NT2/D1 (cell line): ENCODE measurements around the gene GPR158.

Experiments
- DNase-seq: peaks from one replicate; pipeline ENCODE4 v3.0.0-alpha.2; 2011; ENCODE audit warnings: low read depth, low spot score
- H3K27me3 ChIP-seq: 2 replicates; pipeline ENCODE4 v1.6.0; 2011; ENCODE audit warnings: mild to moderate bottlenecking; ENCODE audit not compliant: insufficient read length, insufficient read depth
- H3K36me3 ChIP-seq: 2 replicates; pipeline ENCODE4 v1.6.1; 2011; ENCODE audit warnings: mild to moderate bottlenecking, low read length, mixed read lengths; ENCODE audit not compliant: insufficient read depth, insufficient read length
- H3K4me1 ChIP-seq: 2 replicates; pipeline ENCODE4 v1.5.1; 2011; ENCODE audit not compliant: insufficient read depth, insufficient read length
- H3K4me3 ChIP-seq: 2 replicates; pipeline ENCODE4 v1.5.1; 2011; ENCODE audit warnings: low read depth; ENCODE audit not compliant: insufficient read length
- H3K9ac ChIP-seq: 2 replicates; pipeline ENCODE4 v1.6.0; 2011; ENCODE audit warnings: low read depth; ENCODE audit not compliant: insufficient read length
- H3K9me3 ChIP-seq: 2 replicates; pipeline ENCODE4 v1.5.1; 2011; ENCODE audit warnings: mild to moderate bottlenecking, low read length; ENCODE audit not compliant: insufficient read depth
- SUZ12 ChIP-seq: IDR thresholded peaks from 2 replicates; pipeline ENCODE4 v1.6.1; 2011; ENCODE audit not compliant: insufficient read length, insufficient read depth; ENCODE audit errors: extremely low read depth
- YY1 ChIP-seq: IDR thresholded peaks from 2 replicates; pipeline ENCODE4 v1.6.1; 2011; ENCODE audit not compliant: insufficient read length, insufficient read depth
- ZNF274 ChIP-seq: IDR thresholded peaks from 2 replicates; pipeline ENCODE4 v1.6.1; 2011; ENCODE audit warnings: mild to moderate bottlenecking, low read depth, low read length

GPR158 gene

DNA sequence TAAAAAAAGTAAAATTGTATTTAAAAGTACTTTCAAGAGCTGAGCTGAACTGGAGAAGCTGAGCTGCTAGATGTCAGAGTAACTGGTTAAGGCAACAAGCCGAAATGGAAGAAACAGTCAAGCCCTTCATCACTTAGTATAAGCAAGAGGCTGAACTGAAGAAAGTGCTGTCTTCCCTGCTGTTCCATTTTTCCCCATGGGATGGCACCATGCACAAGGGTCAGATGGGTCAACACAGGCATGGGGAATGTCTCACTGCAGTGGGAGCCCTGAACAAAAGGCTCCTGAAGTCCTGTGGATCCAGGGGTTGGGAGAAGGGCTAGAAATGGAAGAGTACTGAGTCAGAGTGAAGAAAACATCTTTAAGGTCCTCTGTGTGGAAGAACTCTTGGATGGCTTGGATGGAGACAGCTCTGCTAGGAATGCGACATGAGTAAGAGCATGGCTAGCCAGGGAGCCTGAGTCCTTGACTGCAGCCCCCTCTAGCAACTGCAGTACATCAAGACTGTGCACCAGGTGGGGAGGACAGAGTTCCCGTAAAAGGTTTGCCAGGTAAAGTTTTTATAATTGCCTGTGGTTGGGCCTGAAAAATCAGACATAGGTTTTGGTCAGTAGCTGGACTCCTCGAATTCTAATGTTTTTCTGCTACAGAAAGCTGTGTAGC is 348.3 kb downstream of the GPR158 start:
- TF ChIP-seq YY1 (no peak), SUZ12 (no peak), ZNF274 (no peak)
- peak; percentile 79 for DNase-seq
- Histone ChIP-seq H3K4me1 (no peaks in the 10 kb centered on the region), H3K9ac (no peak overlapping the region), H3K27me3 (no peaks in the 10 kb centered on the region), H3K9me3 (0 out of 2 replicates have a peak, but pooled peaks cover 11% of the 10 kb centered on the region), H3K36me3 (no peaks in the 10 kb centered on the region), H3K4me3 (no peak overlapping the region)

DNA sequence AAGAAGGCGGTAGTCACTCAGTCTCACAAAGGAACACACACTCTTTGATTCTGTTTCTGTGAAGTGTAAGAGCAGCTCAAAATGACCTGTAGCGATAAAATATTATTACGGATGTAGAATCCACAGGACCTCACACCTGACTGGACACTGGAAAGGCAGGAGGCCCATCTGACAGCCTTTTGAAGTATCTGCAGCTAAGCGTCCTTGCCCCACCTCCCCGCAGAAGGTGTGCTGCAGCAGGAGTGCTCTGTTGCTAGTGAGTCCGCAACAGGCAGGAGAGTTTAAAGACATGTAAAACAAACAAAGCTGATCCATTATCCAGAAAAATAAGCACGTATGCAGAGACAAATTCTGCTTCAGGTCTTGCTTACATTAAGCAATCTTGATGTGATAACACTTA is 355.5 kb downstream of the GPR158 start:
- TF ChIP-seq YY1, result no peak
- TF ChIP-seq ZNF274, result no peak
- TF ChIP-seq SUZ12, result no peak
- Histone ChIP-seq H3K4me3 (no peak overlapping the region), H3K9ac (no peak overlapping the region), H3K4me1 (no peaks in the 10 kb centered on the region), H3K27me3 (no peaks in the 10 kb centered on the region), H3K36me3 (no peaks in the 10 kb centered on the region), H3K9me3 (no peaks in the 10 kb centered on the region)
- no peak for DNase-seq

- DNase-seq, result no peak
Measured at GRCh38 chr10:25531457-25532061, 356.8 kb downstream of the GPR158 start.

GRCh38 chr10:25532213-25532612 is 357.4 kb downstream of the GPR158 start:
- no peaks in the 10 kb centered on the region for H3K27me3 ChIP-seq

More at GRCh38 chr10:25531457-25532061, 356.8 kb downstream of the GPR158 start:
- Histone ChIP-seq H3K27me3 (no peaks in the 10 kb centered on the region), H3K9me3 (no peaks in the 10 kb centered on the region), H3K4me3 (no peak overlapping the region), H3K9ac (no peak overlapping the region), H3K36me3 (no peaks in the 10 kb centered on the region), H3K4me1 (no peaks in the 10 kb centered on the region)
- no peak for TF ChIP-seq YY1
- TF ChIP-seq ZNF274, result no peak
- TF ChIP-seq SUZ12, result no peak

DNA sequence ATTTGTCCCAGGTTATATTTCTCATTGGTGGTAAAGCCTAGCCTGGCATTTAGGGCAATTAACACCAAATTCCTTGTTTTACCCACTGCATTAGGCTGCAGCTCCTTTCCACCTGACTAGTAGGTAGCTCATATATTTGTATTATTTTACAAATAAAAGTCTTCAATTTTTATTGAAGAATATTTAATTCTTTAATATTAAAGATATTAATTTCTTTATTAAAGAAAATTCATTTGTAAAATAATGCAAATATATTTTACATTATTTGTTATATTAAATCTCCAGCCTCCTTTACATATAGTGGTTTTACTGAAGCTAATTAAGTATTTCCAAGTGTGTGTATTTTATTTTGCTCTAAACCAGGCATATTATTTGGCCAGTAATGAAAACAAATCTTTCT is 361.2 kb downstream of the GPR158 start:
- no peak for DNase-seq
- Histone ChIP-seq H3K9me3 (no peaks in the 10 kb centered on the region), H3K4me1 (no peaks in the 10 kb centered on the region), H3K27me3 (no peaks in the 10 kb centered on the region), H3K9ac (no peak overlapping the region), H3K4me3 (no peak overlapping the region), H3K36me3 (no peaks in the 10 kb centered on the region)
- TF ChIP-seq YY1 (no peak), ZNF274 (no peak), SUZ12 (no peak)

More at GRCh38 chr10:25532213-25532612, 357.4 kb downstream of the GPR158 start:
- Histone ChIP-seq H3K36me3 (no peaks in the 10 kb centered on the region), H3K4me3 (no peak overlapping the region), H3K4me1 (no peaks in the 10 kb centered on the region), H3K9me3 (no peaks in the 10 kb centered on the region), H3K9ac (no peak overlapping the region)
- TF ChIP-seq ZNF274, result no peak
- TF ChIP-seq YY1, result no peak
- TF ChIP-seq SUZ12, result no peak
- no peak for DNase-seq

DNA sequence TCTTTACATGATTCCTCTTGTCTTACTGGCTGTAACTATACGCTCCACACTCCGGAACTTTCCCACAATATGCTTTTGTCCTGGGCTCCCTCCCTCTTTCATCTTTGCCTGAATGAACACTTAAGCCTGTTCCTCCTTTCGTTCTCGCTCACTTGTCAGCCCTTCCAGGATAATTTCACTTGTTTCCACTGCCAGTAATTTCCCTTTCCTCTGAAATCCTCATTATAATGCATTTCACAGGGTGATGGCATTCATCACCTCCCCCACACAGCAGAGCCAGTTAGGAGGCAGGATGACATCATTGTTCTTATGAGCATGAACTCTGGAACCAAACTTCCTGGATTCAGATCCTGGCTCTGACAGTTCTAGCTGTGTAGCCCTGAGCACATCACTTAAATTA is 372.6 kb downstream of the GPR158 start:
- Histone ChIP-seq H3K9me3 (no peaks in the 10 kb centered on the region), H3K9ac (no peak overlapping the region), H3K4me1 (no peaks in the 10 kb centered on the region), H3K4me3 (no peak overlapping the region), H3K36me3 (no peaks in the 10 kb centered on the region), H3K27me3 (no peaks in the 10 kb centered on the region)
- peak; percentile 9 for DNase-seq
- no peak for TF ChIP-seq YY1
- no peak for TF ChIP-seq SUZ12
- no peak for TF ChIP-seq ZNF274

DNA sequence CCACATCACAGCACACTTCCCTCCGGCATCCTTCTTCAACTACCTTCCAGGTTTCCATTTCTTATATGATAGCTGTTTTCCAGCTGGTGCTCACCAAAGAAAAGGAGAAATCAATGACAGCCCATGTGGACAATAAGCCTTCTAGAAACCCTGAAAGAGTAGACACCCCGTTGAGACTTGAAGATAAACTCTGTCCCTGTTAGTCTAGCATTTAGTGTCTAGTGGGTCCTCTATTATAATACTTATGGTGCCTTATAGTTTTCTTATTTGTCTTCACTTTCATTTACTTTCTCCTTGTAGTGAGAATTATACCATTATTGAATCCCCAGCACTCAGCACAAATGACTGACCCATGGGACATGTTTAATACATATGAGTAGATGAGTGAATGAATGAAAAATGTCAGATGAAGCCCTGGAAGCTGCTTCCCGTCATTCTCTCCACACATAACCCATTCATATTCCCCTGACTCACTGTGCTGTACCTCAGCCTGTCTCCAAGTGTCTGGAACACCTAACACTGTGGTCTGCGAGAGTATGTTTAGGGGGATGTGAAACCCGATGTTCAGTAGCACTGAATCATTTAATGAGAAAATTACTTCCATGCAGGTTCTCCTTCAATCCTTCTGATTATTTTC is 377.6 kb downstream of the GPR158 start:
- no peaks in the 10 kb centered on the region for H3K27me3 ChIP-seq
- H3K9ac ChIP-seq, result no peak overlapping the region
- DNase-seq, result no peak
- H3K4me3 ChIP-seq, result no peak overlapping the region
- H3K4me1 ChIP-seq, result no peaks in the 10 kb centered on the region
- no peak for TF ChIP-seq ZNF274
- TF ChIP-seq YY1, result no peak
- no peak for TF ChIP-seq SUZ12
- no peaks in the 10 kb centered on the region for H3K9me3 ChIP-seq
- H3K36me3 ChIP-seq, result no peaks in the 10 kb centered on the region
